Left lung (tissue), 10 donors: ENCODE data around the gene NTM. TPM values are rescaled to one million over a fixed set of nuclear protein-coding genes. Genes with fewer than 3 reads are reported as not detected.

Experiments
- ATAC-seq: fragments of 200-7000 bp; cut with Tn5 transposase; one replicate; pipeline ENCODE4 v1.9.1; 2020; ENCODE audit warnings: moderate library complexity
- DNase-seq, 4 donors: peaks; one replicate each; pipeline ENCODE4 v3.0.0-alpha.2; 2013 to 2020
- H3K27ac ChIP-seq, 2 donors: fragments of 200-600 bp; sonication (generic) in 1 of 2; one replicate each; pipeline versions ENCODE4 v1.5.0 to v1.8.0; 2020 to 2021
- H3K27me3 ChIP-seq, 2 donors: fragments of 200-600 bp; sonication (generic) in 1 of 2; one replicate each; pipeline versions ENCODE4 v1.5.0 to v1.8.0; 2020 to 2021
- H3K36me3 ChIP-seq, 2 donors: fragments of 200-600 bp; sonication (generic) in 1 of 2; one replicate each; pipeline versions ENCODE4 v1.5.0 to v1.8.0; 2020 to 2021
- H3K4me1 ChIP-seq, 2 donors: fragments of 200-600 bp; one replicate each; pipeline ENCODE4 v1.8.0; 2021
- H3K4me3 ChIP-seq, 2 donors: fragments of 200-600 bp; sonication (generic) in 1 of 2; one replicate each; pipeline versions ENCODE4 v1.5.0 to v1.8.0; 2020 to 2021; ENCODE audit warnings: mild to moderate bottlenecking in 1 of 2
- H3K9me3 ChIP-seq, 2 donors: fragments of 200-600 bp; sonication (generic) in 1 of 2; one replicate each; pipeline versions ENCODE4 v1.5.0 to v1.8.0; 2020 to 2021
- intact Hi-C, 2 donors: fragments of 100-400 bp; cut with DNase I; formaldehyde crosslinking; loops; one replicate each; pipeline versions ENCODE4 v1.11.2 to v1.14.2; 2022
- polyA plus RNA-seq, 6 donors: library from polyadenylated mRNA; unstranded; fragments of 120-200 nt; gene quantifications; one replicate each; pipeline ENCODE4 v1.2.1, GENCODE V29; 2013; ENCODE audit not compliant: insufficient read length in 6 of 6
- total RNA-seq, 2 donors: library from RNA; stranded (reverse); fragmentation: NEBNext Ultra II Directional; extraction: Animal tissue kit (Norgen Biotek cat#: 25700); gene quantifications; one replicate each; pipeline ENCODE4 v1.2.1, GENCODE V29; 2021
- TF ChIP-seq, protein P1 (sequence below), 2 donors: fragments of 200-600 bp; sonication (generic) in 1 of 2; IDR thresholded peaks; one replicate each; pipeline versions ENCODE4 v1.5.0 to v1.8.0; 2021; ENCODE audit warnings: antibody characterized with exemption in 2 of 2
- donor health status: DM: no; HTN: yes; CAD: no.
- donor health status: DM: no; HTN: no; CAD: no.

Gene NTM
- total and polyA plus RNA-seq, 8 donors: 9.5 to 31.0 (median 21.1) TPM

DNA sequence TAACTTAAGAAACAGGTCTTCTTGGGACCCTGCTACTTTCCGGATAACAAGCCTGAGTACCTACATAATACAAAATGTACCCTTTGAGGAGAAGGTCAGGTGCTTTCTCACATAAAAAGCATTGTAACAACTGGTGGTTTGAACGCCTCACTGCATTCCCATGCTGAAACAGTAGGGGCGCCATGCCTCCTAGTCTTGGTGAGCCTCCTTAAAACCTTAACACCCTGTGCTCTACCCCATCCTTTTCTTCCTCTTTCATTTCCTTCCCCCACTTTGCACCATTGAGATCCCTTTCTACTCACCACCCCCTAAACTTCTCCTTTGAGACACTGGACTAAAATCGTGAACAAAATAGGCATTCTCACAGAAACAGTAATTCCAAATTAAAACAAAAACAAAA, 729.3 kb downstream of the NTM start:
- H3K27me3 ChIP-seq: no peaks in the 10 kb centered on the region
- no peak for DNase-seq
- no peak overlapping the region for H3K4me3 ChIP-seq
- intact Hi-C loops: no loop called here
- no peak overlapping the region for H3K27ac ChIP-seq
- no peak for ATAC-seq
- no peaks in the 10 kb centered on the region for H3K9me3 ChIP-seq
- H3K4me1 ChIP-seq: no peaks in the 10 kb centered on the region
- no peaks in the 10 kb centered on the region for H3K36me3 ChIP-seq
- TF ChIP-seq, protein P1, sequence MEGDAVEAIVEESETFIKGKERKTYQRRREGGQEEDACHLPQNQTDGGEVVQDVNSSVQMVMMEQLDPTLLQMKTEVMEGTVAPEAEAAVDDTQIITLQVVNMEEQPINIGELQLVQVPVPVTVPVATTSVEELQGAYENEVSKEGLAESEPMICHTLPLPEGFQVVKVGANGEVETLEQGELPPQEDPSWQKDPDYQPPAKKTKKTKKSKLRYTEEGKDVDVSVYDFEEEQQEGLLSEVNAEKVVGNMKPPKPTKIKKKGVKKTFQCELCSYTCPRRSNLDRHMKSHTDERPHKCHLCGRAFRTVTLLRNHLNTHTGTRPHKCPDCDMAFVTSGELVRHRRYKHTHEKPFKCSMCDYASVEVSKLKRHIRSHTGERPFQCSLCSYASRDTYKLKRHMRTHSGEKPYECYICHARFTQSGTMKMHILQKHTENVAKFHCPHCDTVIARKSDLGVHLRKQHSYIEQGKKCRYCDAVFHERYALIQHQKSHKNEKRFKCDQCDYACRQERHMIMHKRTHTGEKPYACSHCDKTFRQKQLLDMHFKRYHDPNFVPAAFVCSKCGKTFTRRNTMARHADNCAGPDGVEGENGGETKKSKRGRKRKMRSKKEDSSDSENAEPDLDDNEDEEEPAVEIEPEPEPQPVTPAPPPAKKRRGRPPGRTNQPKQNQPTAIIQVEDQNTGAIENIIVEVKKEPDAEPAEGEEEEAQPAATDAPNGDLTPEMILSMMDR (IDR thresholded peaks at IDR 0.05): no peak

GRCh38 chr11:132100583-132100982, 730.2 kb downstream of the NTM start:
- no peak for DNase-seq
- TF ChIP-seq, protein P1 (IDR thresholded peaks at IDR 0.05): no peak
- intact Hi-C loops: no loop called here
- Histone ChIP-seq H3K36me3 (no peaks in the 10 kb centered on the region), H3K27ac (no peak overlapping the region), H3K4me3 (no peak overlapping the region), H3K27me3 (no peaks in the 10 kb centered on the region), H3K9me3 (no peaks in the 10 kb centered on the region), H3K4me1 (no peaks in the 10 kb centered on the region)
- no peak for ATAC-seq

GRCh38 chr11:132101881-132102280, 731.5 kb downstream of the NTM start:
- DNase-seq (no peak), ATAC-seq (no peak)
- H3K4me3 ChIP-seq: no peak overlapping the region
- H3K4me1 ChIP-seq: no peaks in the 10 kb centered on the region
- H3K27ac ChIP-seq: no peak overlapping the region
- no peaks in the 10 kb centered on the region for H3K27me3 ChIP-seq
- no peaks in the 10 kb centered on the region for H3K36me3 ChIP-seq
- no peaks in the 10 kb centered on the region for H3K9me3 ChIP-seq
- intact Hi-C loops: no loop called here
- TF ChIP-seq, protein P1 (IDR thresholded peaks at IDR 0.05): no peak

DNA sequence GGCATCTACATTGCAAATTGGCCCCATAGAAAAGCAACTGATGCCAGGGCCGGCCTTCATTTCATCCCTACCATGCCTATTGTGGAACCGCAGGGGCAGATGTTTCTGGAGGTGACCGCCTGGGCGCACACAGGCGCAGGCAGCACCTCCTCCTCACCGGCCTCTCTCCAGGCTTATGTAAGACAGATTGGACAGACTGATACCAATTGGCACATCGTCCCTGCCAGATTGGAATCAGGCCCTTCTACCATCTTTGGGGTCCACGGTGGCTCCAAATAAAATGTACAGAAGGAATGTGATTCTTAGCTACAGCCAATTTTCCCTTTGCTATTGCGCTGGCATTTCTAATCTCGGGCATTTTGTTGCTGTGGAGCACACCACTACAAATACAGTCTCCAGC, 732.6 kb downstream of the NTM start:
- H3K36me3 ChIP-seq: no peaks in the 10 kb centered on the region
- no peak overlapping the region for H3K27ac ChIP-seq
- no peaks in the 10 kb centered on the region for H3K4me1 ChIP-seq
- ATAC-seq: no peak
- H3K9me3 ChIP-seq: no peaks in the 10 kb centered on the region
- H3K4me3 ChIP-seq: no peak overlapping the region
- intact Hi-C loops: no loop called here
- no peaks in the 10 kb centered on the region for H3K27me3 ChIP-seq
- TF ChIP-seq, protein P1 (IDR thresholded peaks at IDR 0.05): no peak
- no peak for DNase-seq

- no peak overlapping the region for H3K27ac ChIP-seq
- TF ChIP-seq, protein P1 (IDR thresholded peaks at IDR 0.05): no peak
- no peaks in the 10 kb centered on the region for H3K4me1 ChIP-seq
Observed at GRCh38 chr11:132106096-132106982, 735.9 kb downstream of the NTM start.

More at GRCh38 chr11:132106096-132106982, 735.9 kb downstream of the NTM start:
- Histone ChIP-seq H3K27me3 (no peaks in the 10 kb centered on the region), H3K9me3 (no peaks in the 10 kb centered on the region), H3K36me3 (no peaks in the 10 kb centered on the region), H3K4me3 (no peak overlapping the region)
- DNase-seq (no peak), ATAC-seq (no peak)
- intact Hi-C loops: no loop called here
